ENCODE measurements around the gene EXOSC2. TPM values are rescaled to one million over a fixed set of nuclear protein-coding genes. Genes with fewer than 3 reads are reported as not detected.

The EXOSC2 gene
- total RNA-seq, 2 donors from 2014 or later: 7.3 to 15.9 TPM

- no peak overlapping the region for H3K27ac ChIP-seq
- H3K9me3 ChIP-seq: no peaks in the 10 kb centered on the region
- no peaks in the 10 kb centered on the region for H3K36me3 ChIP-seq
- H3K4me3 ChIP-seq: no peak overlapping the region
- peaks cover 0 to 17% of the 10 kb centered on the region in 2 donors for H3K4me1 ChIP-seq
- no peak for TF ChIP-seq CTCF (IDR thresholded peaks at IDR 0.05)
- no peak for DNase-seq (ENCODE audit: low spot score)
- H3K27me3 ChIP-seq: peaks cover 19% of the 10 kb centered on the region in 2 donors
Measured at GRCh38 chr9:130669965-130670364, 23.6 kb upstream of the EXOSC2 start.

- Histone ChIP-seq H3K36me3 (no peaks in the 10 kb centered on the region), H3K9me3 (no peaks in the 10 kb centered on the region), H3K27ac (no peak overlapping the region), H3K4me1 (peaks cover 0 to 10% of the 10 kb centered on the region in 2 donors), H3K27me3 (peaks cover 12% of the 10 kb centered on the region in 2 donors), H3K4me3 (no peak overlapping the region)
- DNase-seq (ENCODE audit: low spot score): no peak
- no peak for TF ChIP-seq CTCF (IDR thresholded peaks at IDR 0.05)
Measured at GRCh38 chr9:130670644-130671043, 22.9 kb upstream of the EXOSC2 start.

- no peaks in the 10 kb centered on the region for H3K4me1 ChIP-seq
- H3K9me3 ChIP-seq: no peaks in the 10 kb centered on the region
- H3K27ac ChIP-seq: no peak overlapping the region
- no peak overlapping the region for H3K4me3 ChIP-seq
- no peak for TF ChIP-seq CTCF (IDR thresholded peaks at IDR 0.05)
- no peaks in the 10 kb centered on the region for H3K36me3 ChIP-seq
- no peak for DNase-seq (ENCODE audit: low spot score)
- no peaks in the 10 kb centered on the region for H3K27me3 ChIP-seq
Measured at GRCh38 chr9:130672466-130672865, 21.1 kb upstream of the EXOSC2 start.

GRCh38 chr9:130672933-130673615, 20.5 kb upstream of the EXOSC2 start:
- no peak overlapping the region for H3K4me3 ChIP-seq
- H3K4me1 ChIP-seq: no peaks in the 10 kb centered on the region
- H3K36me3 ChIP-seq: no peaks in the 10 kb centered on the region
- H3K27me3 ChIP-seq: no peaks in the 10 kb centered on the region
- TF ChIP-seq CTCF (IDR thresholded peaks at IDR 0.05): no peak
- no peak for DNase-seq (ENCODE audit: low spot score)
- no peaks in the 10 kb centered on the region for H3K9me3 ChIP-seq
- H3K27ac ChIP-seq: no peak overlapping the region

GRCh38 chr9:130675396-130675795, 18.2 kb upstream of the EXOSC2 start:
- Histone ChIP-seq H3K4me1 (no peaks in the 10 kb centered on the region), H3K9me3 (no peaks in the 10 kb centered on the region), H3K4me3 (no peak overlapping the region), H3K36me3 (no peaks in the 10 kb centered on the region), H3K27ac (no peak overlapping the region), H3K27me3 (no peaks in the 10 kb centered on the region)
- no peak for TF ChIP-seq CTCF (IDR thresholded peaks at IDR 0.05)
- no peak for DNase-seq (ENCODE audit: low spot score)

GRCh38 chr9:130677252-130677651, 16.3 kb upstream of the EXOSC2 start:
- peaks cover 0 to 12% of the 10 kb centered on the region in 2 donors for H3K4me1 ChIP-seq
- TF ChIP-seq CTCF (IDR thresholded peaks at IDR 0.05): no peak

More at GRCh38 chr9:130677252-130677651, 16.3 kb upstream of the EXOSC2 start:
- no peaks in the 10 kb centered on the region for H3K9me3 ChIP-seq
- no peak overlapping the region for H3K27ac ChIP-seq
- H3K27me3 ChIP-seq: no peaks in the 10 kb centered on the region
- DNase-seq (ENCODE audit: low spot score): no peak
- H3K36me3 ChIP-seq: no peaks in the 10 kb centered on the region
- H3K4me3 ChIP-seq: no peak overlapping the region
